Measurements from ENCODE around the gene MEIOC.

GRCh38 chr17:44636562-44636961 lies 19.7 kb upstream of the MEIOC start:
- TF ChIP-seq CTCF (IDR thresholded peaks at IDR 0.05), result peak in 2 of 4 experiments; percentile 60 to 67
- no peak for TF ChIP-seq POLR2A (IDR thresholded peaks at IDR 0.05)
- no peak for TF ChIP-seq POLR2AphosphoS5 (IDR thresholded peaks at IDR 0.05)

All from prostate gland (tissue), 2 donors.